Fibroblast of gingiva (primary cell): ENCODE results near the gene VSX1.

ENCODE experiments used
- DNase-seq: peaks from one replicate; pipeline ENCODE4 v3.0.0-alpha.2; 2011; ENCODE audit warnings: low read depth

VSX1 gene

DNA sequence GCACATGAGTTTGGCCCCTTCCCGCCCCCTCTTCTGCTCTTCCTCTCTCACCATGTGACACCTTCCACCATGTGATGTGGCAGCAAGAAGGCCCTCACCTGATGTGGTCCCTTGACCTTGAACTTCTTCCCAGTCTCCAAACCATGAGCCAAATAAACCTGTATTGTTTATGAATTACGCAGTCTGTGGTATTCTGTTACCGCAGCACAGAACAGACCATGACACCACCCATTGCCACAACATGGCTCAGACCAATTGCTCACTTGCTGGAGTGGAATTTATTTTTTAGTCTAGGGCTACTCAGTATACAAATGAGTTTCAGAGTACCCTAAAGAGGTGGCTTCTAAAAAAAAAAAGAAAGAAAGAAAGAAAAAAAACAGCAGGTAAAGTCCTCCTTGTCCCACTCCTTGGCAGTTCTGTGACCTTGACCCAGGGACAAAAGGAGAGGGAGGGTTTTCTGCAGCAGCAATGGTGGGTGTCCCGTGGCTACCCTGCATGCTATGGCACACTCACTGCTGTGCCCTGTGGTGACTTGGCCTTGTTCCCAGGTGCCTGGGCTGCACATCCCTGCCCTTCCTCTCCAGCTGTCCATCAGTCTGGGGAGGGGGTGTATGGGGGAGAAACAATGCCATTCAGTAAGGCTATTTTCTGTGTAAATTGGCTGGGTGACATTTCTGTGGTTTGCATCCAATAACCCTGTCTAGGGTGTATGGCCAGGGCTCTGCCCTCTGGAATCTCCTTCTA lies 5.4 kb upstream of the VSX1 start:
- DNase-seq, result no peak

DNA sequence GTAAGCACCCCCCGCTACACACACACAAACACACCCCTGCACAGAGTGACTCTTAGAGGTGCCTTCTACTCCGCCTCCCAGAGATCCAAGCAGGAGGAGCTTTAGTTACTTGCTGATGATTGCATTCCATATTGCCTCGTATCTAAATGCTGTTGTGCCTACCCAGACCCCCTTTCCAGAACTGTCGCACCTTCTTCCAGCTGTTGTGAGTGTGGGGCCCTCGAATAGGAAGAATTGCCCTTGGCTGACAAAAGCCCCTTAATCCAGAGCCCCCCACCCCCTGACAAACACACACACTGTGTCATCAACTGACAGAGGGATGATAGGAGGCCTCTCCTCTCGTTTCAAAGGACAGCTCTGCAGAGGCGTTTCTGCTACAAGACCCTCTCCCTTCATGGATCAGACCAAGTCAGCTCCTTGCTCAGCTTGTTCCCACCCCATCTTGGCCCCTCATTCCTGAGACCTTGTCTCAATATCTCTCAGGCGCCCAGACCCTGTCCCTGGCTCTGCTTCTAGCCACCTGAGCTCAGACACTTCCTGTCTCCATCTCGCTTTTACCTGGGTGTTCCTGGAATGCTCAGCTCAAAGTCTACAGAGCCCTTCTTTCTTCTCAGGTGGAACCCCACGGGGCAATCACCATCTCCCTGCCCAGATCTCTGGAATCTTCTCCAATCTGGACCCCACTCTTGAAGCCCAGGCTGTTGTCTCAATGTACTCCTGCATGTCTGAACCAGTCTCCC lies 4.0 kb upstream of the VSX1 start:
- no peak for DNase-seq

DNA sequence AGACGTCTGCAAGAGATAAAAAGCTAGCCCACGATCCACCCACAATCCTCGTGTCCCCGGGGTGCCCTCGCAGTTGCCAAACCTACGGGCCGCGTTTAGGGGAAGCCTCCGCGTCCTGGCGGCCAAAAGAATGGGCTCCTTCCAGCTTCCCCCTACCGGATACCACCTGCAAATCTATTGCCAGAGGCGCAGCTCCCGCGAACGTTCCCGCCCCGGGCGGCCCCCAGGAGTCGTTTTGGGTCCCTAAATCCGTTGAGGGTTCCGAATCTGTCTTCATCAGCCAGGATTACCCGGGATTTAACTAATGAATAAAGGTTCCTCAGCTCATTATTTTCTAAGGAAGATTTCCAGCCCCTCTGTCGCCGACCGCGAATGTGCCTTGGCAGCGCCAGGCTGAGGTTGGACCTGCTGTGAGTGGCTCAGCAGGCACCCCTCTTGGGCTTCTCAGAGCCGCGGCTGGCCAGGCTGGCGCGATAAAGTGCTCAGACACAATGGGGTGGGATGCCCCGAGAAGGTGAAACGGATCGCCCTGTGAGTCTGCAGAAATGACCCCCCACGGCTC lies 2.8 kb upstream of the VSX1 start:
- DNase-seq, result no peak

DNA sequence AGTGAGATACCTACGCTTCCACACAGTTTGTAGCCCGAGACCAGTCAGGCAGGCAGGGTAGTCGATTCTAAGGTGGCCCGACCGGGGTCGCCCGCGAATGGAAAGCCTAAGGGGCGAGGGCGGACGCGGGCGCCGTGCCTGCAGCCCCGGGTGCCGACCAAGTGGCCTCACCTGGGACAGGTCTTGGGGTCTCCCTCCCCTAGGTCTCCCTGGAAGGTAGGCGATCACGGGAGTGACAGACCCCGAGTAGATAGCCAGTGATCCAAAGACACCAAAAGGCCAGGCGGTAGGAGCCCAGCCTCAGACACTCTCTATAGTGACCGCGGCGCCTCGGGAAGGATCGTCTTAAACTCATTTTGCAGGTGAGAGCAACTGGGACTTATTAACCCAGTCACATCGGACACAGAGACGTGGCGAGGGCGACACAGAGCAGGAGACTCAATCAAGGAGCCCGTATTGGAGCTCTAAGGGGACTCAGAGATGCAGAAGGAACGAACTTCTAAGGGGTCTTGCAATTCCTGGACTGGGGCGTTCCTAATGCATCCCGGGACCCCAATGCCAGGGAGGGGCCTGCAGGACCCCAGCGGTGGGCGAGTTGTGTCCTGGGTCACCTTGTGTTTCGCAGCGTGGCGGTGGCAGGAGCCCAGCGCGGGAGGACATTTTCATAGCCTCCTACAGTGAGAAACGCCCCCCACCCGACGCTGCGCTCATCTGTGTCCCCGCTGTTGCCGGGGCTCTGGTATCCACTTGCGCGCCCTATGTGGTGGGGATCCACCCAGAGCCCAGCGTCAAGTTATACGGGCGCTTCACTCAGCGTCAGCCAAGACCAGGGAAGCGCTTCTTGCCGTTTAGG lies 2.1 kb upstream of the VSX1 start:
- no peak for DNase-seq

DNA sequence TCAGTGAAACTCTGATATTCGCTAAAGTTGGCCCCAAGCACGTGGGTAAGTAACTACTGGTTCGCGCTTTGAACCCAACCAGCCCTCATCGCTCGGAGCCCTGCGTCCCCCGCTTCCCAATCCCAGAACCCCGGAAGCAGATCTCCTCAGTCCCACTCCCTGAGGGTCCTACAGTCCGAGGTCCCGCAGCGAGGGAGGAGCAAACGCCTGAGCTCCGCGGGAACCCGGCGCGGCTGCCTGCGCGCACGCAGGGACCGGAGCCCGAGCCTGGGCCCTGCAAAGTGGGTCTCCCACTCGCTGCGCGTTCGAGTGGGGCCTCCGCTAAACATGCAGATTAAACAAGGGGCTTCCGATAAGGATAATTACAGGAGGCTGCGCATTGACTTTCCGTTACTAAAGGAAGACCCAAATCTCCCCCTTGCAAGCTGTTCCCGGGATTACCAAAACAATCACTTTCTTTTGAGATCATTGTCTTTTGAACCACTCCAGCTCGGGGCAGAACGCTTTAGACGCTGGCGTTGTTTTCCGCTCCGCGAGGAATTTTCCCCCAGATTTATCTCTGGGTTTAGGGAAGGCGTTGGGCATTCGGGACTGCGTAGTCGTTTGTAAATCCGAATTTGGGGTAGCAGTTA lies 1.3 kb upstream of the VSX1 start:
- DNase-seq, result no peak

DNA sequence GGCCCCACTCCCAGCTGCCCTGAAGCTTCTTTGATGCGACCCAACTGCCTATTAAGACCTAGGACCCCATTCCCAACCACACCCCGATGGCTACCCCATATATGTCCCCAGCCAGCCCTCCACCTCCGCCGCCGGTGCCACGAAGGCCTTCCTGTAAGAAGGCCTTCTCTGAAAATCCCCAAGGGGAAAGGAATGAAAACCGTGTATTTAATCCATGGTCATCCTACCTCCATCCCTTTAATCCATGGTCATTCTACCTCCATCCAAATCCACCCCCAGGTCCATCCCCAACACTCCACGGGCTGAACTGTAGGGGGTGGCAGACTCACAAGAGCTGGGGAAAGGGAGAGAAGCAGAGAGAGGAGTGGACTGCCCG lies 545 bp upstream of the VSX1 start:
- no peak for DNase-seq

DNA sequence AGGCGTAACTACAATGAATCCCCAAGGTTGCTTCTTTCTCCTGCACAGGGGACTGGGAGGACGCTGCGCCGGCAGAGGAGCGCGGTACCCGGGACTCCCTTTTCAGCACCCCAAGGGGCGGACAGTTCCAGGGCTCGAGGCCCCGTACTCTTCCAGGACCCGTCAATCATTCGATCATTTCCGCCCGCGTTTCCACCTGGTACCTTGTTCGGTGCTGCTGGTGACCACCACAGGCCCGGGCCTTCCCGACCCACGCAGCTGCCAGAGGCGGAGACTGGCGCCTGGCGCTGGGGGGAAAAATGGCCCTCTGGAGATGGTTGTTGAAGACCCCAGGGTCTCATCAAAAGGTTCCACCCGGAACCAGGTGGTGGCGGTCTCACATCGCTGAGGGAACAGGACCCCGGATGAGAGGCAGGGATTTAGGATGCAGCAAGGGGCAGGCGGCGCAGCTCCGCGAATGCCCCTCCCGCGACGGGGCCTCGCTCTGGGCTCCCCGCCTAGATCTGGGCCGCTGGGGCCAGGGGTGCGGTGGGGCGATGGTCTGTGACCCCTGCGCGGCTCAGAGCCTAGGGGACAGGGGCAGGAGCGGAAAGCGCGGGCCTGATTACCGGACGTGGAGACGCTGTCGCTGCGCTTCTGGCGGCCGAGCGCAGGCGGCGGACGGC lies 744 bp downstream of the VSX1 start:
- no peak for DNase-seq

DNA sequence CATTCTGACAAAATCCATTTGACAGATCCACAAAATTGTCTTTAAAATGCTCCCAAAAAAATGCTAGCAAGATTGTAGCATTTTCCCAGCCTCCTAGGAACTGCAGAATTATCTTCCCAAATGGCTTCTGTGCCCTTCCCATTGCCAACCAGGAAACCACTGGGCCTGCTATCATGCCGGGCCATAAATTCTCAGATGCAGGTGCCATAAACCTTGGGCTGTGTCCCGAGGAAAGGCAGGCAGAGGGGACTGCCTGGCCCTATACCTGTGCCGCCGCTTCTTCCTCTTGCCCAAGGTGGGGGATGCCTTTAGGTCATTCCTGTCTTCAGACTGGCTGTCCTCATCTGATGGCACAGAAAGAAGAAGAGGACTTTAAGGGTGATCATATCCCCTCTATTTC lies 2.8 kb downstream of the VSX1 start:
- DNase-seq, result no peak

DNA sequence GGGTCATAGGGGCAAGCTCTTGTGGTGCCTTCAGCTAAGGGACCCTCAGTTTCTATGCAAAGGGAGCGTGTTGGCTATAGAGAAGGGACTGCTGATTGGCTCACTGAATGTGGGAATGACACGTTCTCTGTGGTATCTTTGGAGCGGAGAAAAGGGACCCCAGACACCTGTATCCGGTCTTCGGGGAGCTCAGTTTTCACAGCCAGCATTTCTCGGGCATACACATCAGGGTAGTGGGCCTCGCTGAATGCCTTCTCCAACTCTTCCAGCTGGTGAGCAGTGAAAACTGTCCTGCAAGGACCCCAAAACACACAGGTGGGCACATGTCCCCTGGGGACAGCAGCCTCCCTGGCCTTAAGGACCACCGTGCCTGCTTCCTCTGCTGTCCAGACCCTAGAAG lies 3.3 kb downstream of the VSX1 start:
- no peak for DNase-seq

DNA sequence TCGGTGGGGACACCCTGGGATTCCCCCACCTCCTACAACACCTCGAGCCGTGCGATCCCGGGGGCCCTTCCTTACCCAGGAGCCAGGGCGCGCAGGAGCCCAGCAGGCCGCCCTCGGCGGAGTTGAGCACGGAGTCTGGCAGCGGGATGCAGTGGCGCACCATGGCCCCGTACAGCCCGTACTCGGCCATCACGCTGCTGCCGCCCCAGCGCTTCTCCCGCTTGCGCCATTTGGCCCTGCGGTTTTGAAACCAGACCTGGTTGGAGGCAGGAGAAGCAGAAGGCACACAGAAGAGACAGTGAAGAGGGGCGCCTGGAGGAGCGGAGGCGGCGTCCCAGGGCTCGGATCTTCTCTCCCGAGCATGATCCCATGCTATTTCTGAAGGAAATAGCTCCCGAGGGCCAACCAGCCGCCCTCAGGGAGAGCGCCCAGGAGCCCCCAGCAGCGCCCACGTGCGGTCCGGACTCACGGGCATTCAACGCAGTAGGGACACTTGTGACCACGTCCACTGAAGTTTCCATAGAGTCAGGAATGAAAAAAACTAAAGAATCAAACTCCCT lies 4.3 kb downstream of the VSX1 start:
- DNase-seq, result peak; percentile 32

DNA sequence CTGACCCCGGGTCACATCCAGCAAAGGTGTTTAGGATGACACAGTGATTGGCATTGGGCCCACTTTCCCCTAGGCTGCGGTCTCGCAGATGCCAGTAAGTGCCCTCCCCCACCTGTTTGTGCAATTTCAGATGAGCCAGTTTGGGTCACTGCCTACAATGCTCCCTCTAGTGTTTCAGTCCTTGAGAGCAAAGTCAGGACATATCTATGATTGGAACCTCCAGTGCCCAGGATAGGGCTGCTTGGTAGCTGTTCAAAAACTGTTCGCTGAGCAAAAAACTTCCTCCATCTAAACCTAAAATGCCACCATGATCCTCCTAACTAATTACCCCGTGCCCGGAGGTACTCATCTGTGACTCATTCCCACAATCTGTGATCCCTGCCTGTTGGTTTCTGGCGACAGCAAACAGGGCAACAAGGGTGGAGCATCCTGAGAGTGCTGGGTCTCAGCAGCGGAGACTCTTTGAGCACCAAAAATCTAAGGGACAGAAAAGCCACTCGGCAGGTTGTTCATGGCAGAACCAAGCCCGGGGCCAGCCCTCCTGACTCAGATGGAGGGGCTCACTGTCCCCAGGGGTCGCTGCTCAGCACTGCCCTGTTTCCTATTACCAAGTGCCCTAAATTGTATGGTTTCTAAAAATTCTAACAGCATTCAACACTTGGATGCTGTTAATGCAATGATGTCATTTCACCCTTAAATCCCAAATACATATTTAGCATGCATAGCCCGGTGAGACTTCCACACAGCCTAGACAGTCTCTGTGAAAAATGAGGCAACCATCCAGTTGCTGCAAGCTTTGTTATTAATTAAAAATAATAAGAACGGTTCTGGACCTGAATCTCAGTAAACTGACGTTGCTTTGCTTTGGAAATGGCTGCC lies 5.0 kb downstream of the VSX1 start:
- peak; percentile 27 for DNase-seq

DNA sequence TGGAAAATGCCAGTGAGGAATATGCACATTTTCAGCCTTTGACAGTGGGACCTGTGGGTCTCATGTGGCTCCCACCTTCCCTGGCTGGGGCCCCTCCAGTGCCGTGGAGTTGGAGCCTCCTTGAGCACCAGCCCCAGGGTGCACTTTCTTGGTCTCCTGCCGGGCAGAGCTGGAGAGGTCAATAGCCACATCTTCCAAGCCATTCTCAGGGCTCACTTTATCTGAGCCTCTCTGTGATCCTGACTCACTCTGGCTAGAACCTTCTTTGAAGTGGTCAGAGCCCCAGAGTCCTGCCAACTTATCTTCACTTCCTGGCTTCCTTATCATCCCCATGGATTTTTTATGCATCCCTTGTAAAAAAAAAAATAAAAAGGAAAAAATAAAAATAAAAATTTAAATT lies 5.7 kb downstream of the VSX1 start:
- DNase-seq, result no peak

DNA sequence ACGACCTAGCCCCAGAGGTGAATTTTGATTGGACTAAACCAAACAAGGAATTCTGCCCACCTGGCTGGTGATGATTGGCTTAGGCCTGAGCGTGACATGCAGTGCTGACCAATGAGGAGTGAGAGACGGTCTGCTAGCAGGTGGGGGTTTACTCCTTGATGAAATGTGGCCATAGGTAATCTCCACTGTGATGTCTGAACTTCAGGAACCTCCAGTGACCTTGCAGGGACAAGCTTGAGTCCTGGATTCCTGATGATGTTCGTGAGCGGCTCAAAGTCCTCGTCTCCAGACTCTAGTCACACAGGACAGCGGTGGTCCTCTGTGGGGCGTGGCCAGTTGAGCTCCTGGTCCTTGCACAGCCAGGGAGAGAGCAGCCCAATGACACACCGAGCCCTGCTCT lies 8.4 kb downstream of the VSX1 start:
- no peak for DNase-seq

DNA sequence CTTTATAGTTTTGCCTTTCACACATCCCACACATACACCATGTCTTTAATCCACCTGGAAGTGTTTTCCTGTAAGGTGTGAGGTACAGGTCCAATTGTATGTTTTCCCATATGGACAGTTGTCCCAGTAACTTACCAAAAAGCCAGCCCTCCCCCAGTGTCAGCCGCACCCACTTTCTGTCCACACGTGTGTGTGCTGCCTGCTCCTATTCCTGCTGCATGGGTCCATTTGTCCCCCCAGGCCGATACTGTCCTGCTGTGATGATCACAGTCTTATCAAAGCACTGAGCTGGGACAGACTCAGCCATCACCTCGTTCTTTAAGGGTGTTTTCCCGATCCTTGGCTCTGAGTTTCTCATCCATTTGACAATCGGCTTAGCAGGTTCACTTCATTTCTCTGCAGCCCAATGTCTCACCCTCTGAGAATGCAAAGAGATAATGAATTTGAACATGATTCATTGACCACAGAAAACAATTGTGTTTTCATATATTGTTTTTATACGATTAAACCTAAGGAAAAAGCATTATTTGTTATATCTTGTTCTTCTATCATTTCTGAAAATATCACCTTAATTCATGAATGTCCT lies 9.6 kb downstream of the VSX1 start:
- no peak for DNase-seq

DNA sequence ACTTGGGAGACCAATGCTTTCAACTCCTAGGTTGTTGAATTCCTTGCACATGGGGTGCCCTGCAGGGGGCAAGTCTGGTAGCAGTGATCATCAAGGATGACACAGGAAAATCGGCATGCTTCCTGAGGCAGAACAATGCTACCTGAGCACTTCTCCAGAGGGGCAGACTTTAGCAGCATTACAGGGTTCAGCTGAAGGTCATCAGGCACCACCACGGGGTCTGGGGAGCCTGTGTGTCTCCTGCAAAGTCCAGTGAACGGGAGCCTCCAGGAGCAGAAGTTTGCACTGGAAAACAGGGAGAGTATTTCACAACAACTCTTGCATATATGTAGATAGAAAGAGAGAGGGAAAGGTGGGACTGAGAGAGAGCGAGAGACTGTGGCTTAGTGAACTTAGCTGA lies 10.2 kb downstream of the VSX1 start:
- DNase-seq, result no peak

DNA sequence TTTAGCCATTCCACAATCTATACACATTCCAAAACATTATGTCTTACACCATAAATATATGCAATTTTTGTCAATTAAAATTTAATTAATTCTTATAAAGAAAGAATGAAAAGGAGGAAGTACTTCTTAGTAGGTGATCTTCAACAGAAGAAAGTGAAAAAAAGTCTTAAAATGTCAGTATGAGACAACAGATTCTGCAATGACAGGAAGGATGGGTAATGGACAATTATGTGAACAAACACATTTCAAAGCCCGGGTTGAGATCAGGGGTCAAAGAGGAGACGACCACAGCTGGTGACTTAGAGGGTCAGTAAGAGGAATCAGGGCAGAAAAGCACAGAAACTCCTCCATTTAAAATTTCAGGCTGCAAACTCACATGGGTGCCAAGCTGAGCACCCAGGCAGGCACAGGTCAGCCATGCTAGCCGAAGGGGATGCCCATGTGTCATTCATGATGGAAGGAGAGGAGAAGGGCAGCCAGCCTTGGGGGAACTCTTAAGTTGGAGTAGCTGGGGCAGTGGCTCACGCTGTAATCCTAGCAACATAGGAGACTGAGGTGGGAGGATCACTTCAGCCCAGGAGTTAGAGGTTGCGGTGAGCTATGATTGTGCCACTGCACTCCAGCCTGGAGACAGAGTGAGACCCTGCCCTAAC lies 11.0 kb downstream of the VSX1 start:
- no peak for DNase-seq

DNA sequence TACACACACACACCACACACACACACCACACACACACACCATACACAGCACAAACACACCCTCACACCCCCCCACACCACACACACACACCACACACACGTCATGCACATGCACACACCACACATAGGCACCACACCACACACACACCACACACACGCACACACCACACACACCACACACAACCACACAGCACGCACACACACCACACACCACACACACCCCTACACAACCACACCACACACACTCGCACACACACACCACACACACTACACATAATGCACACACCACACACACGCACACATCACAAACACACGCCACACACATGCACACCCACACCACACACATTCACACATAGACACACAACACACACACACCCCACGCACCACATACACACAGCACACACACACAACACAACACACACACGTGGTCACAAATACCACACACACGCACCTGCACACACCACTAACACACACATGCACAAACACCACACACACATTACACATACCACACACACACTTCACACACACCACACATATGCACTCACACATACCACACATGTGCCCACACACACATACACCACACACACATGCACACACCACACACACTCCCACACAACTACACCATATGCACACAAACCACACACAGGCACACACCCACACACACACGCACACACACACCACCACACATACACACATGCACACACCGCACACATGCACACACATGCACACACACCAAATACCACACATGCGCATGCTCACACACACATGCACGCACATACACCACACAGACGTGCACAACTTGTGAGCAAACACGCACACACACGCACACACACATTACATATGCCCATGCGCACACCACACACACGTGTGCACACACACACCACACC lies 14.6 kb downstream of the VSX1 start:
- DNase-seq, result no peak

DNA sequence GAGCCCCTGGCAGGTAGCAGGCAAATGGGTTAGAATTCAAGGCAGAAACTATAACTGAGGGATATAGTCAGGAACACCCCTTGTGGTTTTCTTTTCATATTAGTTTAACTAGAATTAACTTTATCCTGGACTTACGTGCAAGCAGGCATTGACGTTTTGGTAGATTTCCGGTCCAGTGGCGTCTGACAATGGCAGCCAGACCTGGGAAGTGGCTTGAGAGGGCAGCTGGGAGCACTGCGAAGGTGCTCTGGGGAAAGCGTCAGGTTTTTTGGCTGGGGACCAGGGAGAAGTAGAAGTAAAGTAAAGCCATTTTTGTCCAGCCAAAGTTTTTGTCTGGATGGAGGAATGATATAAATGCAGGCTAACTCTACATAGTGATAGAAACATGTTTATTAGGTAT lies 15.6 kb downstream of the VSX1 start:
- DNase-seq, result no peak
